K562 (cell line): ENCODE data around the gene SKIDA1. TPM values are rescaled to one million over a fixed set of nuclear protein-coding genes. Genes with fewer than 3 reads are reported as not detected.

Experiments used
- AFF1 ChIP-seq, 2 experiments: fragments of 450-650 bp; IDR thresholded peaks; 2 replicates each; pipeline ENCODE4 v1.6.1; 2018; ENCODE audit warnings: mild to moderate bottlenecking in 2 of 2, low read depth in 1 of 2; ENCODE audit not compliant: partially characterized antibody in 2 of 2
- ARHGAP35 ChIP-seq: fragments of 450-650 bp; IDR thresholded peaks from 2 replicates; pipeline ENCODE4 v1.6.1; 2018; ENCODE audit not compliant: partially characterized antibody
- ARID1B ChIP-seq: fragments of 450-650 bp; IDR thresholded peaks from 2 replicates; pipeline ENCODE4 v1.6.1; 2016; ENCODE audit warnings: antibody characterized with exemption, mild to moderate bottlenecking, inconsistent platforms
- CEBPG ChIP-seq, 3 experiments: fragments of 200-800 bp in 1 of 3; sonication (Bioruptor generic) in 1 of 3; sonication (generic) in 1 of 3; formaldehyde crosslinking in 1 of 3; IDR thresholded peaks in 2 of 3; conservative IDR thresholded peaks in 1 of 3; 2 replicates each; pipeline versions ENCODE4 v1.6.1 to v1.8.0; 2016 to 2022; ENCODE audit warnings: missing compliant biosample characterization in 2 of 3, missing genetic modification characterization in 2 of 3, mild to moderate bottlenecking in 1 of 3, missing genetic modification reagents in 1 of 3
- HINFP ChIP-seq: fragments of 450-650 bp; conservative IDR thresholded peaks from 2 replicates; pipeline ENCODE4 v1.6.1; 2016; ENCODE audit warnings: missing genetic modification characterization, low read depth, mild to moderate bottlenecking, control low read depth, missing compliant biosample characterization
- KDM1A ChIP-seq, 2 experiments: fragments of 450-650 bp; IDR thresholded peaks; 2 replicates each; pipeline ENCODE4 v1.6.1; 2016; ENCODE audit warnings: mild to moderate bottlenecking in 2 of 2
- MAFF ChIP-seq: IDR thresholded peaks from 2 replicates; pipeline ENCODE4 v1.6.1; 2012; ENCODE audit warnings: low read length, improper control_type of control experiment
- NBN ChIP-seq: fragments of 450-650 bp; IDR thresholded peaks from 2 replicates; pipeline ENCODE4 v1.6.1; 2016; ENCODE audit warnings: low read depth, mild to moderate bottlenecking
- ZFPM2 ChIP-seq: fragments of 250-450 bp; sonication (Bioruptor Pico); IDR thresholded peaks from 2 replicates; pipeline ENCODE4 v1.5.1; 2022; ENCODE audit warnings: mild to moderate bottlenecking
- ZNF318 ChIP-seq, 2 experiments: fragments of 450-650 bp; IDR thresholded peaks; 2 replicates each; pipeline ENCODE4 v1.6.1; 2016; ENCODE audit warnings: mild to moderate bottlenecking in 2 of 2, borderline replicate concordance in 1 of 2, low read depth in 1 of 2, moderate library complexity in 1 of 2
- ZNF511 ChIP-seq: sonication (generic); formaldehyde crosslinking; IDR thresholded peaks from 2 replicates; pipeline ENCODE4 v1.8.0; 2022; ENCODE audit warnings: mild to moderate bottlenecking, missing genetic modification reagents
- polyA plus RNA-seq, 8 experiments: library from polyadenylated mRNA; depleted of rRNA in 4 of 8; stranded (reverse) in 5 of 8; unstranded in 3 of 8; fragments of >200 nt; fragmentation: Nextera tagmentation in 2 of 8; fragmentation: Illumina TruSeq in 1 of 8; extraction: Ambion mirVana in 2 of 8; extraction: Trizol in 1 of 8; gene quantifications; 2 replicates each; pipeline versions ENCODE4 v1.2.1 to v1.2.3, GENCODE V29; 2011 to 2014; ENCODE audit warnings: inconsistent platforms in 1 of 8, missing spikeins in 1 of 8
- total RNA-seq, 7 experiments: library from RNA; depleted of rRNA in 6 of 7; stranded (reverse); fragments of >200 nt in 6 of 7; fragmentation: Illumina TruSeq in 2 of 7; extraction: Trizol in 2 of 7; gene quantifications; 2 replicates each; pipeline versions ENCODE4 v1.2.1 to v1.2.3, GENCODE V29; 2011 to 2021; ENCODE audit warnings: low replicate concordance in 1 of 7

The SKIDA1 gene
- total and polyA plus RNA-seq, 9 of the 15 experiments (the other 6 are each of a cell fraction or from before 2014, with no cell fraction given) = 0.05 to 1.1 (median 0.42) TPM

- TF ChIP-seq AFF1 (IDR thresholded peaks at IDR 0.05; ENCODE audit: low read depth in 1 of 2, partially characterized antibody in 2 of 2) = peak in 1 of 2 experiments; percentile 82
- TF ChIP-seq ARID1B = peak; percentile 32; the same call in 1 of the 2 replicates
- no peak for TF ChIP-seq KDM1A (IDR thresholded peaks at IDR 0.05)
- TF ChIP-seq MAFF = no peak
- TF ChIP-seq ARHGAP35 = no peak
- TF ChIP-seq ZNF511 (CRISPR knock-in tag) = no peak
- no peak for TF ChIP-seq ZFPM2
- TF ChIP-seq ZNF318 (IDR thresholded peaks at IDR 0.05; ENCODE audit: borderline replicate concordance in 1 of 2, low read depth in 1 of 2) = no peak
- no peak for TF ChIP-seq CEBPG (CRISPR knock-in tag; IDR thresholded peaks at IDR 0.05)
- TF ChIP-seq CEBPG (tag; conservative IDR thresholded peaks at IDR 0.05 in 1 of 2, IDR thresholded peaks at IDR 0.05 in 1 of 2) = no peak
- TF ChIP-seq NBN = no peak
- no peak for TF ChIP-seq HINFP (tag)
Measured at GRCh38 chr10:21533467-21534279, 8.2 kb upstream of the SKIDA1 start, which contains the start of gene MLLT10 (continued).
